Medulla oblongata (tissue), 1 donor: ENCODE data around the gene DUS2.
"Not testable (repeated sequence)": the region's sequence is repeated elsewhere in the genome, so short reads cannot be mapped to it uniquely, and the experiment has no call there.

ENCODE experiments used
- DNase-seq: peaks from one replicate; pipeline ENCODE4 v3.0.0-alpha.2; 2015; ENCODE audit errors: extremely low spot score

DUS2 gene

DNA sequence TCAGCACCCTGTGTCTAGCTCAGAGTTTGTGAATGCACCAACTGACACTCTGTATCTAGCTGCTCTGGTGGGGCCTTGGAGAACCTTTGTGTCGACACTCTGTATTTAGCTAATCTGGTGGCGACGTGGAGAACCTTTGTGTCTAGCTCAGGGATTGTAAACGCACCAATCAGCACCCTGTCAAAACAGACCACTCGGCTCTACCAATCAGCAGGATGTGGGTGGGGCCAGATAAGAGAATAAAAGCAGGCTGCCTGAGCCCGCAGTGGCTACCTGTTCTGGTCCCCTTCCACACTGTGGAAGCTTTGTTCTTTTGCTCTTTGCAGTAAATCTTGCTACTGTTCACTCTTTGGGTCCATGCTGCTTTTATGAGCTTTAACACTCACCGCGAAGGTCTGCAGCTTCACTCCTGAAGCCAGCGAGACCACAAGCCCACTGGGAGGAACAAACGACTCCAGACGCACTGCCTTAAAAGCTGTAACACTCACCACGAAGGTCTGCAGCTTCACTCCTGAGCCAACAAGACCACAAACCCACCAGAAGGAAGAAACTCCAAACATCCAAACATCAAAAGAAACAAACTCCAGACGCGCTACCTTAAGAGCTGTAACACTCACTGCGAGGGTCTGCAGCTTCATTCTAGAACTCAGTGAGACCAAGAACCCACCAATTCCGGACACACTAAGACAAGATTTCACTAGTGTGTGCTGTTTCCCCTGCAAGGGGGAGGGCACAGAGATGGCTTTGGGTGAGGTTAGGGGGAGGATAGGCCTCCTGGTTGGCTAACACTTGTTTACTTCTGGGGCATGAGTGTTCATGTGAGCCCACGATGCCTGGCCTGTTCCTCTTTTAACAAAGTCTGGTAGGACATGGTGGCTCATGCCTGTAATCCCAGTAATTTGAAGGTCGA lies 24.1 kb upstream of the DUS2 start, which contains the start of gene DPEP2:
Gene DPEP2, minus strand, starts transcription at position 706 of the 910 bp plus-strand sequence. CDS start 6,272 bp downstream, outside the sequence.
- DNase-seq = peak; percentile 71

DNA sequence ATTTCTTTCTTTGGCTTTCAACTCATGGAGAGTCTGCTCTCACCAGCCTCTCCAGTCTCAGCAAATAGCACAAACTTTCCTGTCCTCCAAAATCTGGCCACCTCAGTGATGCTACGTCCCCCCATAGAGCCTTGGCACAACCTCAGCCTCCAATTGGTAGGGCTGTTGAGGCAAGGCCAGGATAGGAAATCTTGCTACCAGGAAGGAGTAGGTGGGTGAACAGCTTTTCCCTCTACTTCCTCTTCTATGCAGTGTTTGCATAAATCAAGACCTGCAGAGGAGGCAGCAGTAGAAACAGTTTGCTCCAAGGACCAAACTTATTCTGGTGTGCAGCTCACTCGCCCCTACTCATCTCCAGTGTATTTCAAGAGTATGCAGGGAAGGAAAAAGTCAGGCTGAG lies 23.1 kb upstream of the DUS2 start:
- DNase-seq = no peak

DNA sequence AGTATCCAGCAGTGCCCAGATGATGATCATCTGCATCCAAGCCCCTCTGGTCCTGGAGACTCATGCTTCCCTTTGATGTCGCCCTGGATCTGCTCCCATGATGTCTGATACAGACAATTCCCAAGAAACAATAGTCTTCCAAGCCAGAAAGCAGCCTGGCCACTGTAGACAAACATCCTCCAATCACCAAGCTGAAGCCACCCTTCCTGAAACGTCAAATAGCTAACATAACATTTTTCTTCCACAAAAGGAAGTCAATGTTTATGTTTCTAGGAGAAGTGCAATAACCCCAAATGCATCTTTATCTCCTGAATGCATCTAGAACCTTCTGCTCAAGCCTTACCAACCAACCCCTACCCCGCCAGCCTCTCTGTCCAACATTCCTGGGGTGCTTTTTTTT lies 22.6 kb upstream of the DUS2 start:
- DNase-seq = no peak

DNA sequence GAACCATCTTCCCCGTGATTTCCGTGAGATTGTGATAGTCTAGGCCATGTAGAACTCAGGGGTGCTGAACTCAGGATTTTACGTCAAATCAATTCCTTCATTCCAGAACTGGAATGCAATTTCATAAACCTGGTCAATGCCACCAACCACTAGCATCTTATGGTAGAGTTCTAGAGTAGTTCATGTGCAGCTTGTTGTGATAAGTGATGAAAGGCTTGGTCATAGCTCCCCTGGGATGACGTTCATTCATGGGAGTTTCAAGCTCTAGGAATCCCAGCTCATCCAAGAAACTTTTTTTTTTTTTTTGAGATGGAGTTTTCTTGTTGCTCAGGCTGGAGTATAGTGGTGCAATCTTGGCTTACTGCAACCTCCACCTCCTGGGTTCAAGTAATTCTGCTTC lies 20.1 kb upstream of the DUS2 start:
- no peak for DNase-seq

DNA sequence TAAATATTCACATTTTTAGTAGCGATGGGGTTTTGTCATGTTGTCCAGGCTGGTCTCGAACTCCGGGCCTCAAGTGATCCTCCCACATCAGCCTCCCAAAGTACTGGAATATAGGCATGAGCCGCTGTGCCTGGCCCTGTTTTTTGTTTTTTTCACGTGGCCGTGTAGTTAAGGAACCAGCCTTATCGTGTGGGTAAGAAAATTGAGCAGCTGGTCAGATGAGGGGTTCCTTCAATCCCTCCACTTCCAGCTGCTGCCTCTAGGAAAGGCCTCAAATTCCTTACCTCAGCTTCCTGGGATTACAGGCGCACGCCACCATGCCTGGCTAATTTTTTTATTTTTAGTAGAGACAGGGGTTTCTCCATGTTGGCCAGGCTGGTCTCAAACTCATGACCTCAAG lies 17.9 kb upstream of the DUS2 start:
- DNase-seq = no peak

DNA sequence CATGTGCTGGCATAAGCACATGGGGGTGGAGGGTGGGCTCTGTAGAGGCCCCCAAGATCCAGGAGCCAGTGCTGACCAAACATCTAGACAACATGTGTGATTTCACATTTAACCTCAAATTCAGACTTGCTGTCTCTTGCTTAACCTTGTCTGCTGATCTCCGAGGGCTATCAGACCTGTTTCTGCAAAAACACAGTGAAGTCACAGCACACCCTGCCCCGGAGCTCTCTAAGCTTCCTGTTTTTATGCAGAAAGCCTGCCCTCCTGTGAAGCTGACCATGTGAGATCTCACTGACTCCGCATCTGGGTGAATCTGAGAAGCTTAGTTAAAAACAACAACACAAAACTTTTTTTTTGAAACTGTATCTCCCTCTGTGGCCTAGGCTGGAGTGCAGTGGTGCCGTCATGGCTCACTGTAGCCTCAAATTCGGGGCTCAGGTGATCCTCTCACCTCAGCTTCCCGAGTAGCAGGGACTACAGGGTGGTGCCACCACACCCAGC lies 17.2 kb upstream of the DUS2 start:
- DNase-seq = peak; percentile 79

DNA sequence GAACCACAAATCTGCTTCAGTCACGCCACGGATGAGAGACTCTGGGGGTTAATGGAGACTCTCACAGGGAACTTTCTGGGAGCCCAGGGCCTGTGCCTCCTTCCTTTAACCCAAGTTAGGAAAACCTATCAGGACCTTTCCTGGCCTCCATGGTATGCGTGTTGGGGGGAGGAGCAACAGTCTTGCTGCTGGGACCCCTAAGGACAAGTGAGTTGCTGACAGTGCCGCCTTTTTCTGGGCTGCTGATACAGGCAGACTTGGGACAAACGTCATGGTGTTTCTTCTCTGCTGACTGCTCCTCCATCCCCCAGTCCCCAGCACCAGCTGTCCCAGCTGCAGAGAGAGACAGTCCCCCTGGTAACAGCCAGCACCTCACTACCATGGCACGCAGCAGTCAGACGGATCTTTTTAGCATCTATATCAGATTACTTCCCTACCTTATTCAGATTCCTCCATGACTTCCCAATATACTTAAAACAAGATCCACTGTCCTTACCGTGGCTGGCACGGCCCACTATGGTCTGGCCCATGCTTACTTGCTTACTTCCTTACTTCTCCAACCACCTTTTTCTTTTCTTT lies 13.8 kb upstream of the DUS2 start:
- DNase-seq = no peak

DNA sequence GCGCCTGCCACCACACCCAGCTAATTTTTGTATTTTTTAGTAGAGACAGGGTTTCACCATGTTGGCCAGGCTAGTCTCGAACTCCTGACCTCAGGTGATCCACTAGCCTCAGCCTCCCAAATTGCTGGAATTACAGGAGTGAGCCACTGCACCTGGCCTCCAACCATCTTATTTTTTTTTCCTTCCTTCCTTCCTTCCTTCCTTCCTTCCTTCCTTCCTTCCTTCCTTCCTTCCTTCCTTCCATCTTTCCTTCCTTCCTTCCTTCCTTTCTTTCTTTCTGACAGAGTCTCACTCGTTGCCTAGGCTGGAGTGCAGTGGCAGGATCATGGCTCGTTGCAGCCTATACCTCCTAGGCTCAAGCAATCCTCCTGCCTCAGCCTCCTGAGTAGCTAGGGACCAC lies 13.2 kb upstream of the DUS2 start:
- DNase-seq = not testable (repeated sequence)

DNA sequence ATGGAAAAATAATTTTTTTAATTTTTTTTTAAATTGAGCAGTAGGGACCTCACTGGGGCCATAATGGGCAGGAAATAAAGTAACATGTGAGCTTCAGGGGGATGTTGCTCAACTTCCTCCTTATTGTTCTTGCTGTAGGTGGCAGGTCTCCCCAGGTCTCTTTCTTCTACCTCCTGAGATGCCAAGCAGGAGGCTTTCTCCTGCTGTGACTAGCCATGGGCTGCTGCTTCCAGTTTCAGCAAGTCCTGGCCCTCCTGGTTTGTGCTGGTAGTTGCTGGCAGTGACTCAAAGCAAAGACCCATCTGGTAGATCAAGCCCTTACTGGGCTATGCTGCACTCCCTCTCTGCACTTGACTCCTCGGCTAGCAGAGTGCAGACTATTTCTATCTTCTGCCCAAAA lies 9.6 kb upstream of the DUS2 start:
- DNase-seq = no peak

DNA sequence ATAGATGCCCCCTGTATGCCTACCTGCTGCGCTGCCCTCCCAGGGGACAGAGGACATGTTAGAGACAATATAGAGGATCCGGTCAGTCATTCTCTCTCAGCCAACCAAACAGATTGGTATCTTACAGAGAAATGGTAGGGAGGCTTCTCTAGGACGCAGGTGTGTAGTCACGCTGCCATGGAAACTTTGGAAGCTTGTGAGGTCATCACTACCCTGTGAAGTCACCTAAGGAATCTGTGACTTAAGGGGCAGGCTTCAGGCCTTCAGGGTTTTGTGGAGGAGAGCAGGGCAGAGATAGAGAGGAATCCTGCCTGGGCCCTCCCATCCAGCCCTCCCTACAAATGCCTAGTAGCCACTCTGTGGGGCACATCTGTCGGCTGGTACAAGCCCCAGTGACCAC lies 7.4 kb upstream of the DUS2 start, which contains the start of gene DPEP2NB:
Gene DPEP2NB, minus strand, starts transcription at position 231 of the 400 bp plus-strand sequence. Its CDS starts 141 bp downstream, at position 90.
- DNase-seq = no peak

DNA sequence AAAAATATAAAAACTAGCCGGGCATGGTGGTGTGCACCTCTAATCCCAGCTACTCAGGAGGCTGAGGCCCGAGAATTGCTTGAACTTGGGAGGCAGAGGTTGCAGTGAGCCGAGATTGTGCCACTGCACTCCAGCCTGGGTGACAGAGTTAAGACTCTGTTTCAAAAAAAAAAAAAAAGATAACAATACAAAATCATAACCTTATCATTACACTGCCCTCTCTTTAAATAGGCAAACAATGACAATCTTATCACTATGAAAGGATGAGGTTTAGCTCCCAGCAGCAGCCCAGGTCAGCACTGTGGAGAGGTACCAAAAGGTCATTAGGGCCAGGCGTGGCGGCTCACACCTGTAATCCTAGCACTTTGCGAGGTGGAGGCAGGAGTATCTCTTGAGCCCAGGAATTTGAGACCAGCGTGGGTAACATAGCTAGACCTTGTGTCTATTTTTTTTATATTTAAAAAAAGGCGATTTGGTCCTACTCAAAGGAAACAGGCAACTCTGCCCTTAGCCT lies 3.9 kb upstream of the DUS2 start:
- no peak for DNase-seq

DNA sequence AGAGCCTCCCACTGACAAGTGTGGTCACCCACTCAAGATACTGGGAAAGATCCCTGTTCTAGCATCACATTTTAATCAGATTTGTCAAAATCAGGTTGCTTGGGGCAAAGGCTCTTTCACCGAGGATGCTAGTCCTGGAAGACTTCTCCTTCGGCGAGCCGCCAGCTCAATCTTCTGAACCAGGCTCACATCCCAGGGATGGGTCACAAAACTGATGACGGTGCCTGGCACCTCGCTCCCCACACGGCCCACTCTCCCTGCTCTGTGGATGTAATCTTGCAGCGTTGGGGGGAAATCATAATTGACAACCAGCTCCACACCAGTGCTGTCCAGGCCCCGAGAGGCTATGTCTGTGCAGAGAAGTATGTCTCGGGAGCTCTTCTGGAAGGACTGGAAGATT lies 1.6 kb upstream of the DUS2 start:
- no peak for DNase-seq

DNA sequence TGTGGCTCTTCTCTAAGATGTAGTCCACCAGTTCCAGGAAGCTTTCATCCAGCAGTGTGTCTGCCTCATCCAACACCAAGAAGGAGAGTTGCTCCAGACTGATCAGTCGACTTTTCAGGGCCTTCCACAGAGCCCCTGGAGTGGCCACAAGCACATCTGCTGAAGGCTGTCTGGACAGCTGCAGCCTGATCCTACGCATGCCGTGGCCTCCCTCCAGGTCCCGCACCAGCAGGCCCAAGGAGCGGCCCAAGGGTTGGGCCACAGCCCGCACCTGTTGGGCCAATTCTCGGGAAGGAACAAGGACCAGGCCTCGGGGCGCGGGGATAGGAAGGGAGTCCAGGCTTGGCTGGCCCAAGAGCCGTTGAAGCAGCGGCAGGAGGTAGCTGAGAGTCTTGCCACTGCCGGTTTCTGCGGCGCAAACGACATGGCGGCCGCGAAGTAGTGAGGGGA lies 781 bp upstream of the DUS2 start:
- DNase-seq = no peak

DNA sequence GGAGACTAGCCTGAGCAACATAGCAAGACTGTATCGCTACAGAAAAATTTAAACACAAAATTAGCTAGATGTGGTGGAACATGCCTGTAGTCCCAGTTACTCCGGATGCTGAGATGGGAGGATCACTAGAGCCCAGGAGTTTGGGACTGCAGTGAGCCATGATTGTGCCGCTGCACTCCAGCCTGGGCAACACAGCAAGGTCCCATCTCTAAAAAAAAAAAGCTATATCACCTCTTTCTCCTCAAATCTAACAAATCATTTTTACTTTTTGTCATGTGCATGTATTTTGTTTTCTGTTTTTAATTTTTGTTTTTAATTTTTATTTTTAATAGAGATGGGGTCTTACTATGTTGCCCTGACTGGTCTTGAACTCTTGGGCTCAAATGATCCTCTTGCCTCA lies 5.9 kb downstream of the DUS2 start:
- no peak for DNase-seq

DNA sequence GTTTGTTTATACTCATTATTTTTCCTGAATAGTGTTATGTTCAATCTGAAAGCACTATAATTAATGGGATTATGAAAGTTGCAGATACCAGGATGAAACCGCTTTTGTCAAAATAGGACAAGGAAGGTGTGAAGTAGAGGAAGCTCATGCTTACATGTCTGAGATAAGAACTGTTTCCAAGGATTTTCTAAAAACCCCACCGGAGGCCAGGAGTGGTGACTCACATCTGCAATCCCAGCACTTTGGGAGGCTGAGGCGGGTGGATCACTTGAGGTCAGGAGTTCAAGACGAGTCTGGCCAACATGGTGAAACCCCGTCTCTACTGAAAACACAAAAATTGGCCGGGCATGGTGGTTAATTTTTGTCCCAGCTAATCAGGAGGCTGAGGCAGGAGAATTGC lies 7.0 kb downstream of the DUS2 start:
- DNase-seq = not testable (repeated sequence)

DNA sequence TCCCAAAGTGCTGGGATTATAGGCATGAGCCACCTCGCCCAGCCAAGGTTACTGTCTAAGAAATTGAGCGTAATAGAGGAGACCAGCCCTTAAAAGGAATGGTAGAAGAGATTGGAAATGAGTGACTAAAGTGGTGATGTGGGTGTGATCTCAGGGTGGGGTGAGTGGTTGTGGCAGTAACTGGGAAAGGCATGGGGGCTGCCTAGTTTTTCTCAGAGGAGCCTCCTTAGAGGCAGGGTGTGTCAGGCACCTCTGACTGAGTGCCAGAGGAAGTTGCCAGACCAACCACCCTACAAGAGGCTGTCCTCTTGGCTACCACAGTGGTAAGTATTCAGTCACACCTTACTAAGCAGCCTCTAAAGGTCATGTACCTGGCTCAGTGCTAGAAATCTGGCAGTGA lies 8.9 kb downstream of the DUS2 start:
- DNase-seq = no peak

DNA sequence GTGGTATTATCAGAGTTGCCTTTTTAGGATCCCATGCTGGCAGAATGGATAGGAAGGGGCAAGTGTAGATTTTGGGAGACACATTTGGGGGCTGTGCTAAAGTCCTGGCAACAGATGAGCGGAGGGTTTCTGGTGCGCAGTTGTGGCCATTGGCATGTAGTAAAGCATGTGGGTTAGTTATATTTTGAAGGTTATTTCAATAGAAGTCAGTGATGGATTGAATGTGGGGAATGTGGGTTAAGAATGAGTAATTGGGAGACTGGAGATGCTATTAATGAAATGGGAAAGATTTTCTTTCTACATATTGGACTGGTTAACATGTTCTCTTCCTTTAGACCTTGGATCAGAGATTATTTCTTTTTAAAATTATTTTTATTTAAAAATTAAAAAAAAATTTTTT lies 10.0 kb downstream of the DUS2 start:
- no peak for DNase-seq

DNA sequence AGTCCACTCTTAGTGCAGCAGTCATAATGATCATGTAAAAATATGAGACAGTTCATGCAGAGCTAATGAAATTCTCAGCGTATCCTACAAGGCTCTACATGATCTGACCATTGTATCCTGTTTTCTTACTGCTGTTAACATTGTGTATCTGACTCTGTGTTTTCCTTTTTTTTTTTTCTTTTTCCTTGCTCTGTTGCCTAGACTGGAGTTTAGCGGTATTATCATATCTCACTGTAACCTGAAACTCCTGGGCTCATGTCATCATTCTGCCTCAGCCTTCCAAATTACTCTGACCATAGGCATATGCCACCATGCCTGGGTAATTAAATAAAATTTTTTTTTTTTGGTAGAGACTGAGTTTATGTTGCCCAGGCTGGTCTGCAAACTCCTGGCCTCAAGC lies 12.1 kb downstream of the DUS2 start:
- no peak for DNase-seq

DNA sequence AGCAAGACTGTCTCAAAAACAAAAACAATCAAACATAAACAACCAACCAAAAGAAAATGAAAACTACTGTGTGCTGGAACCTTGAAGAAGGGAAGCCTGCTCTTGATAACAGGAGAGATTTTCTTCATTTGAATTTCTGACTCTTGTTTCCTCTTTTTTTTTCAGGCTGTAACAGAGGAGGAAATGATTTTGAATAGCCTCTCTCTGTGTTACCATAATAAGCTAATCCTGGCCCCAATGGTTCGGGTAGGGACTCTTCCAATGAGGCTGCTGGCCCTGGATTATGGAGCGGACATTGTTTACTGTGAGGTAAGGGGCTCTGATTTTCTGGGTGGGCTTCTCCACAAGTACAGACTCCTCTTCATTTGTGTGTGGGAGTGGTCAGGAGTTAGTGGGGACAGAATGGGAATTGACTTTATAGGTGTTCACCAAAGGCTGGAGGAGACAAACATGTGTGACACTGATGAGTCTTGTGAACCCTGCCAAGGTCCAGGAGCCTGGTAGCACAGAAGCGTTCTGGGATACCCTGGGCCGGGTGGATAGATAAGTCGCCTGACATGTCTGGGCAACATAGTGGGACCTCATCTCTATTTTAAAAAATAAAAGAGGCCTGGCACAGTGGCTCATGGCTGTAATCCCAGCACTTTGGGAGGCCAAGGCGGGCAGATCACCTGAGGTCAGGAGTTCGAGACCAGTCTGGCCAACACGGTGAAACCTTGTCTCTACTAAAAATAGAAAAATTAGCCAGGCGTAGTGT lies 14.9 kb downstream of the DUS2 start:
- DNase-seq = peak; percentile 6

DNA sequence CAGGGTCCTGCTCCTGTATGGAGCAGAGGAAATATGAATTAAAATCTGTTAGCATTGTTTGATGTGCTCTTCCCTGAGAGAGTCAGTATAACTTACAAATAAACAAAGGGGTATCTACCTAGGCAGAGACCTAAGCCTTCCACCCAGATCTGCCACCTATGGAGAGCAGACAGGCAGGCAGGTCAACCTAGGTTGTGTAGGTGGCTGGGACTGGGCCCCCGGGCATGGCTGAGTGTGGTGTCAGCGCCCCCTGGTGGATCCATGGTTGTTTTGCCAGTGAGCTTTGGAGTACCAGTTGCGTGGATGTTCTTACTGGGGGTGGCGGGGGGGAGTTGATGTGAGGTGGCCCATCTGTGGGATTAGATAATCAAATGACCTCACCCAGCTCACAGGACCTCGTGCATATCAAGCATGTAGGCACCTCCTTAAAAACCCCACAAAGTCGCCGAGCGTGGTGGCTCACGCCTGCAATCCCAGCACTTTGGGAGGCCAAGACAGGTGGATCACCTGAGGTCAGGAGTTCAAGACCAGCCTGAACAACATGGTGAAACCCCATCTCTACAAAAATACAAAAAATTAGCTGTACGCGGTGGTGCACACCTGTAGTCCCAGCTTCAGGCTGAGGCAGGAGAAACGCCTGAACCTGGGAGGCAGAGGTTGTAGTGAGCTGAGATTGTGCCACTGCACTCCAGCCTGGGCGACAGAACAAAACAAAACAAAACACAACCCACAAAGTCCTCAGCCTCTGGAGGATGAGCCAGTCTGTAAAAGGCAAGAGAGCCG lies 17.6 kb downstream of the DUS2 start:
- DNase-seq = peak; percentile 79

DNA sequence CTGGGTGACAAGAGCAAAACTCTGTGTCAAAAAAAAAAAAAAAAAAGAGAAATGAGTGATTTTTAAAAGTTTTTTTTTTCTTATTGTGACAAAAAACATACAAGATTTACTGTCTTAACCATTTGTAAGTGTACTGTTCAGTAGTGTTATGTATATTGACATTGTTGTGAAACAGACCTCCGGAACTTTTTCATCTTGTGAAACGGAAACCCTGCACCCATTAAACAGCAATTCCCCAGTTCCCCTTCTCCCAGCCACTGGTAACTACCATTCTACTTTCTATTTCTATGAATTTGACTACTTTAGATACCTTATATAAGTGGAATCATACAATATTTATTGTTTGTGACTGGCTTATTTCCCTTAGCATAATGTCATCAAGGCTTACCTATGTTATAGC lies 18.7 kb downstream of the DUS2 start:
- DNase-seq = no peak
